GM10266 (cell line): ENCODE results near the gene RPL19.

Experiments
- DNase-seq: peaks from one replicate; pipeline ENCODE4 v3.0.0; 2012; ENCODE audit errors: extremely low spot score
- CTCF ChIP-seq: IDR thresholded peaks from 2 replicates; pipeline ENCODE4 v1.5.1; 2012; ENCODE audit warnings: mild to moderate bottlenecking, low read depth; ENCODE audit not compliant: control insufficient read depth, insufficient read depth; ENCODE audit errors: missing control alignments

Gene RPL19

GRCh38 chr17:39210093-39210434 lies 10.0 kb downstream of the RPL19 start:
- no peak for DNase-seq

GRCh38 chr17:39212195-39212810 lies 12.2 kb downstream of the RPL19 start:
- DNase-seq, result no peak
- no peak for TF ChIP-seq CTCF

More at GRCh38 chr17:39210093-39210434, 10.0 kb downstream of the RPL19 start:
- no peak for TF ChIP-seq CTCF

- no peak for TF ChIP-seq CTCF
- DNase-seq, result no peak
Observed at GRCh38 chr17:39212841-39213480, 12.9 kb downstream of the RPL19 start.

GRCh38 chr17:39213852-39214251 lies 13.8 kb downstream of the RPL19 start:
- no peak for DNase-seq
- TF ChIP-seq CTCF, result no peak

DNA sequence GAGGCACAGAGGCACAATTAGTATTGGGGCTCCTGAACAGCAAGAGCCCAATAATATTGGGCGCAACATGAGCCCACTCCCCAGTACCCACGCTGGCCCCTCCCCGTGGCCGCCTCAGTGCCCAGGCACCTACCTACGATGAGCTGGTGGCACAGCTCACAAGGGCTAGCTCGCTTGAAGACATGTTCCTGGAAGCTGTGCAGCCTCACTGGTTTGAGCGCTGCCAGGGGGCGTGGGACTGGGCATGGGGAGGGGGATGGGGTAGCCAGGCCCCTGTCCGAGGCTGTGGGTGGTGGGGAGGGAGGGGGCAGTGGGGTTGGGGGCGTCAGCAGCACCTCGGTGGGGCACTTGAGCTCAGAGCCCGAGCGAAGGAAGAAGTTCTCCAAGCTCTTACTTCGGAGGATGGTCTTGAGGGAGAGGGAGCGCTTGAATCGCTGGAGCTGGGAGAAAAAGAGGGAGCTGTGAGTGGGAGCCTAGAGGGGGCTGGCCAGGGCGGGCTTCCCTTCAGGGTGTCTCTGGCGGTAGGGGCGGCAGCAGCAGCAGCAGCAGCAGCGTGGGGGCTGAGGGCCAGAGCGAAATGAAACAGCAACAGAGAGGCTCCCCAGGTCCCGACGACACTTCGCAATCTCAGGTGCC lies 17.8 kb downstream of the RPL19 start:
- no peak for DNase-seq
- no peak for TF ChIP-seq CTCF

DNA sequence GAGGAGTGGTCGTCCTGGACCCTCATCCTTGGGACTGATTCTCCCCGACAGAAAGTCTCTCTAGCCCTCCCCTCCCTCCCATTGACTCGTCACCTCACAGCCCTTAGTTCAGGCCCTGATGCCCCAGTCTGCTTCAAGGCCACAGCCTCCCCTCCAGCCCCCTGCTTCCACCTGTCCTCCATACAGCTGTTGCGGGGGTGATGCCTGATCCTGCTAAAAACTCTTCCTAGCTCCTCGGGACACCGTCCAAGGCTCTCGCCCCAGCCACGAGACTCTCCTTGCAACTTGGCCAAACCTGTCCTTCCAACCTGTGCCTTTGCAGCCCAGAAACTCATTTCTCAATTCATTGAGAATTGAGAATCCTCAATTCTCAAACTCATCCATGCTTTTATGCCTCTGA lies 18.8 kb downstream of the RPL19 start:
- TF ChIP-seq CTCF, result no peak
- no peak for DNase-seq

DNA sequence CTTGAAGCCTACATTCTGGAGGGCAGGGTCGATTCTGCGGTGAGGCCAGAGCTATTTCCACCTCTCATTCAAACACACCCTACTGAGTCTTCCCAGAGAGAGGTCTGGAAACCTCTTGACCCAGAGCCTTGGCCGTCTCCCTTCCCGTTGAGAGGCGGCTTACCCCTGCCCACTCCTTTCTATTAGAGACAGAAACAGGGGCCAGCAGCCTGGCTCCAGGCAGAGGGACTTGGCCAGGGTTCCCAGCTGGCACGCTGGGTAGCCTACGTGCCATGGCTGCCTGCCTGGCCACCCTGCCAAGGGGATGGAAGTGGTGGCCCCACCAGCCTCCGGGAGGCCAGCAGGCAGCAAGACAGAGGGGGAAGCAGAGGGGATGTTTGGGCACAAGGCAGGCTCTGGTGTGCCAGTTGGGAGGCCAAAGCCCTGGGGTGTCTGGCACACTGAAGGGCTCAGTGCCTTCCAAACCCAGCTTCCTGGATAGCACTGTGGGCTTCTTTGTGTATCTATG lies 19.6 kb downstream of the RPL19 start:
- no peak for DNase-seq
- TF ChIP-seq CTCF, result no peak
